AG08396 (cell line): ENCODE data around the gene FAM168A.
A peak's percentile ranks its signal among the peaks of the same experiment; 100 is the strongest.

Experiments used
- DNase-seq: peaks from one replicate; pipeline ENCODE4 v3.0.0; 2012; ENCODE audit warnings: low spot score, mixed read lengths

FAM168A gene

DNA sequence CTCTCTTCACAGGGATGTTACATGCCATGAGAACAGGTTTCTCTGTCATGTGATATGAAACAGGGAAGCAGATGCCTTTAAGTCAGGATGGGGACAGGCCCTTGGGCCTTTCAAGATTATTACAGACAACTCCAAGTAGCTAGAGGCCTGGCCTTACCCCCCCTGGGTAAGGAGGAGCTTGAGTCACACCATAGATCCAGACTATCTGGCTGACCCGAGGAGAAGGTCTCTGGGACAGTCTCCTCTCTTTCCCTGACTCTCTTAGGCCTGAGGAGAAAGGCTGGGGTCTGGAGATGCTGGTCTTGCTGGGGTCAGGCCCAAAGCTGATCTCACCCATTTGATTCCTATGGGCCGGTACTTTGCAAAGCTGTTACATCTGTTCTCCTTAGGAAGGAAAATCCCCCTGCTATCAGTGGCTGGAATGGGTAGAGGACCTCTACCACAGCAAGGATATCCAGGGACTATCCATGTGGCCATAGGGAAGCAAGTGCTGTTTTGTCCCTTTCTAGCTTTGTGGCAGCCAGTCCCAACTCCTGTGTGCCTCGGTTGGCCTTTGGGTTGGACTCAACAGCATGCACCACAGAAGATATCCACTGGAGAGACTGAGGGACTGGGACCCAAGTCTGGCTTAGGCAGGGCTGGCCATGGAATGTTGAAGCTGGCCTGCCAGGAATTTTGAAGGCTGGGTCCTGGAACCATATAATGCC lies 196.5 kb downstream of the FAM168A start:
- DNase-seq = no peak

DNA sequence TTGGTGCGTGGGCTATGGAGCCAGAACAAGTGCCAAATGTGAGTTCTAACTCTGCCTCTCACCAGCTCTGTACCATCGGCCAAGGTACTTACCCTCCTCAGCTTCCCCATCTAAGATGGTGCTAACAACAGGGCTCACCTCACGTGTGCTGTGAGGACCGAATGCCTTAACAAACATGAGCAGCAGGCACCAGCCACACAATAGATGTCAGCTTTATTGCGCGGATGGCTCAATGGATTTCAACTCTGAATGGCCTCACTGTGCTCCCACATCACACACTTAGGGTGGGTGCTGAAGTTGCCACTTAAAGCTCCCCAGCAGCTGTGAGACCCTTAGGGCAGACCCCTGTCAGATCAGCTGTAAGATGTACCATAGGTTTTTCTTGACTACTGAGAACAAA lies 197.6 kb downstream of the FAM168A start:
- no peak for DNase-seq

DNA sequence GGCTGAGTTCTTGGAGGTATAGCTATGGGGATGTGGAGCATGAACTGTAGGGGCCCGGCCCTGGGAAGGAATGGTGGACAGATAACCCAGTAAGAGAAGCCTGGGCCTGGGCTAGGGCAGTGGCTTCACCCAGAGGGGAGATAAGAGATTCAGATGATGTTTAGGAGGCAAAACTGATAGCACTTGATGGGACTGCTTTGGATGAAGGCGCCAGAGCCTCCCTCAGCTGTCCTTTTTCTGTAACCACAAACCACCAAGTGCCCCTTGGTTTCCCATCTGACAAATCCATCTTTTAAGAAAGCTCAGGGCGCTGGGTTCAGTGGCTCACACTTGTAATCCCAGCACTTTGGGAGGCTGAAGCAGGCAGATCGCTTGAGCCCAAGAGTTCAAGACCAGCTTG lies 198.3 kb downstream of the FAM168A start:
- no peak for DNase-seq

DNA sequence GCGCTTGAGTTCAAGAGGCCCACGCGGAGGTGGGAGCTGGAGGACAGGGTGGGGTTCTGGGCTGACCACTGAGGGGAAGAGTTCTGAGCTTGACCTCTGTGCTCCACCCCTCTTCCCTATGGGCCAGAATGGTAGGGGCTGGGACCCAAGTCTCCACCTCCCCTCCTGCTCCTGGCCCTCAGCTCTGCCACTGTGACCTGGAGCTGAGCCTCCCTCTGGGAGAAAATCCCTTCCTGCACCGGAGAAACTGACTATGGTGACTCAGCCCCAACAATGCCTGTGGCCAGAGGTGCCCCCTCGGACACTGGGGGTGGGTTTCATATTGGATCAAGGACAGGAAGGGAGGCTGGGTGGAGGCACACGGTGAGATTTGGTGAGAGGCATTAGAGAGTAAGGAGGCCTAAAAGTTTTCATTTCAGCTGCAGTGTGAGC lies 198.7 kb downstream of the FAM168A start:
- DNase-seq = no peak

DNA sequence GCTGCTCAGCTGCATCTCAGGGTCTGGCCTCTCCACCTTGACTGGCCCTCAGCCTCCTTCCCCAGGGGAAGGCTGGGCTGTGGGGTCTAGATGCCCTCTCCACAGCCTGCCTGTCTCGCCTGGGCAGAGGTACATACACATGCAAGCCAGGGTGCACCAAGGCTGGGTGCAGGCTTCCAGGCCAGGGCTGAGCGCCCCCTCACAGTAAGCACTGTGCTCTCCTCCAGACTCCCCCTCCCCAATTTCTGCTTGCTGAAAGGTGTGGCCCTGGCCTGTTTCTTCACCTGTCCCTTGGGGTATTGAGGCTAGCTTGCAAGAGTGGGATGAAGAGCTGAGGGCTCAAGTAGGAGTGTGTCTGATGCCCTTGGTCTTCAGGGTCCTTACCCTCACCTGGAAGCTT lies 199.2 kb downstream of the FAM168A start:
- DNase-seq = no peak

DNA sequence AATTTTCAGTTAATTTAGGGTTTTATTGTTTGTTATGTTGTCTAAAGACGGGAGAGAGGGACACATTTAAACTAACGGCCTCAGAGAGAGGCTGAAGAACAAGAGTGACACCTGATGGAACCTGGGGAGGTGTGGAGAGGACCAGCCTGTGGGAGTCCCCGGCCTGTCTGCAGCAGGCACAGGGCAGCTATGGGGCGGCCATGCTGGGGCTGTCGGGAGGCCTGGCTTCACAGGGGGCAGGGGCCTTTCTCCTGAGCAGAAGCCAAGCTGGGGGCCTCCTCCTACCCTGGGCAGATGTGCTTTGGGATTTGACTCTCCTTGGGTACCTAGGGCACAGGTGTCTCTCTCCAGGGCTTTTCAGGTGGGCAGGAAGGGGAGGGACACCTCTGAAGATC lies 199.8 kb downstream of the FAM168A start:
- no peak for DNase-seq

DNA sequence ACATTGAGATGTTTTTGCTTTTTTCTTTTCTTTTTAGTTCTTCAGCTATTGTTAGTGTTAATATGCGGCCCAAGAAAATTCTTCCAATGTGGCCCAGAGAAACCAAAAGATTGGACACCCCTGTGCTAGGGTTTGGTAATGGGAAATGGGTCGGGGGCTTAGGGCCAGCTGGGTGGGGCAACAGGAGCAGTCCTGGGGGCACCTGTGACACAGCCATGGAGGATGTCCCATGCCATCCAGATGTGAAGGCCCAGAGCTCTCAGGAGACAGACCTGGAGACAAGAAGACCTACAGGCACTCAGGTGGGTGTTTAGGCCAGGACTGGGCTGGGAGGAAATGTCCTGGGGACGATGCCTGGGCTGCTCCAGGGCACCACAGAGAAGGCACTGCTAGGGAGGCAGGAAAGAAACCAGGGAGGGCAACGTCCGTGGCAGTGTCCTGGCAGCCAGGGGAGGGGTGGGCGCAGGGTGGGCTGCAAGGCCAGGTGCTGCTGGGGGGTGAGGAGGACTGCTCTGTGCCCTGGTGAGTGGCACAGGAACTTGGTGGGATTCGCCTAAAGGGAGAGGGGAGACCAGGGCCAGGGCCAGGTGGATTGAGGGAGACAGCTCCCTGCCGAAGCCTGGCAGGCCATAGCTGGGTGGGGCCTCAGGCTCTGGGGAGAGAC lies 200.3 kb downstream of the FAM168A start:
- DNase-seq = no peak

DNA sequence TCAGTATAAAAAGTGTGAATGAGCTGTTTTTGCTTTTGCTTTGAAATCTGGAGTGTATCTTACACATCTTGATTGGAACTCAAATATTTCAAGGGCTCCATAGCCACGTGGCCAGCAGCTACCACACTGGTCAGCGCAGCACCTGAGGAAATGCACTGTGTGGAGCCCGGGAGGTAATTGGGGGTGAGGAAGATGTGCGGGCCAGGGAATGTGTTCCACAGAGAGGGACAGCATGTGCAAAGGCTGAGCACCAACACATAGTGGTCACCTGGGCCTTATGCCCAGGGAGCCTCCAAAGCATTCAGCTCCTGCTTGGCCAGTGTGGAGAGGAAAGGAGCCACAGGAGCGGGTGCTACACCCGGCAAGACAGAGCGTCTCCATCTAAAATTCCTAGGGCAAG lies 200.9 kb downstream of the FAM168A start:
- no peak for DNase-seq

DNA sequence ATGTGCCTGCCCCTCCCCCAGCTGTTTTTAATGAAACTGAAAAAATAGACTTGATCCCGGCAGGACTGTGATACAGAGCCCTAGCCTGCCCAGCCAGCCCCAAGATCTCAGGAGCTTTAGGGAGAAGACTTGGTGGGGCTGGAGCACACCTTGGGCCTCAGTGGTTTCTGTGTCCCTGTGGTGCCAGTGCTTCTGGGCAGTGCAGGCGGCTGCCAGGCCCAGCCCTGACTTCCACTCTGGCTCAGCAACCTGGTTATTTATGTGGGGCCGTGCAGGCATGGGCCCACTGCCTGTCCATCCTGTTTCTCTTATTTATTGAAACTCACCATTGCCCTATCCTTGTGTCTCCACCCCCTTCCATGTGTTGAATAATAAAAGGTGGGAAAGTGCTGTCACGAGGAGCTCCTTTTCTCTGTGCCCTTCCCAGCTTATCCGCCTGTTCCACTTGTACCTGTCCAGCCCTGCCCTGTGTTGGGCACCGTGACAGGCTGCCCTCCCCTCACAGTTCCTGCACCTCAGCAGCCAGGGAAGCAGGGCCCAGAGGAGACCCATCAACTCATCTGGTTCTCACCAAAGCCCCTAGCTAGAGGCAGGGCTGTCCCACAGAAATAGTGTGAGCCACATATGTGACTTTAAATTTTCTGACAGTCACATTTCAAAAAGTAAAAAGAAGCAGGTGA lies 201.5 kb downstream of the FAM168A start:
- no peak for DNase-seq

DNA sequence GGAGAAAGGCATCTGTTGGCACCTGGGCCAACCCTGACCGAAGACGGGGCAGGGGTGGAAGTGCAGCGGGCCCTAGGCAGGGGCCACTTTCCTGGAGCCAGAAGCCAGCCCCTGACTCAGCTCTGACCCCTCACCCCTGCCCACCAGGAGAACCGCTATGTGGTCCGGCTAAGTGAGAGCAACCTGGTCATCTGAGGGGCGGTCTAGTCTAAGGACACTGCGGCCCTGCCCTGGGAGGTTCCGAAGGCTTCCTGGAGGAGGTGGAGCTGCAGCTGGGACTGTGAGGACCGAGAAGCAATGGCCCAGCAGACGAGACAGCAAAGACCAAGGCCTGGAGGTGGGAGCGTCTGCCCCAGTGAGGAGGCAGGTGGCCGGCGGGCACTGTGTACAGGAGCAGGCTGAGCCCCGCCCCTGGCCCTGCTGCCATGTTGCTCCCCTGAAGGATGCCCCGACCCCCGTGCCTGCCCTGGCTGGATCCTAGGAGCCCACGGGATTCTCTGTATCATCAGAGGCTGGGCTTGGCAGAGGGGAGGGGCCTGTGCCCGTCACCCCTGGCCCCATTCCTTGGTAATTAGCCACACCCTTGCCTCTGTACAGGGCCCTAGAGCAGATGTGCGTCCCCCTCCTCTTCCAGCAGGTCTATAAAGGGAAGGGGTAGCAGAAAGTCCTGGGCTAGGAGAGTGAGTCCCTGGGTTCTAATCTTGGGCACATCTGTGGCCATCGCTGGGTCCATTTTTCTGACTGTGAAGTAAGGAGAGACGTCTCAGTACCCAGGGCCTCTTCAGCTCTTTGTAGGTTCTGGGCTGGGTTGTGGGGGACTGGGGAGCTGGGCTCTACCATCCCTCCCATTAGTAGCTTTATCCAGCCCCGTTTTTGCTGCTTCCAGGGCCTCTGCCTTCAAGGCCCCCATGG lies 202.4 kb downstream of the FAM168A start:
- no peak for DNase-seq

DNA sequence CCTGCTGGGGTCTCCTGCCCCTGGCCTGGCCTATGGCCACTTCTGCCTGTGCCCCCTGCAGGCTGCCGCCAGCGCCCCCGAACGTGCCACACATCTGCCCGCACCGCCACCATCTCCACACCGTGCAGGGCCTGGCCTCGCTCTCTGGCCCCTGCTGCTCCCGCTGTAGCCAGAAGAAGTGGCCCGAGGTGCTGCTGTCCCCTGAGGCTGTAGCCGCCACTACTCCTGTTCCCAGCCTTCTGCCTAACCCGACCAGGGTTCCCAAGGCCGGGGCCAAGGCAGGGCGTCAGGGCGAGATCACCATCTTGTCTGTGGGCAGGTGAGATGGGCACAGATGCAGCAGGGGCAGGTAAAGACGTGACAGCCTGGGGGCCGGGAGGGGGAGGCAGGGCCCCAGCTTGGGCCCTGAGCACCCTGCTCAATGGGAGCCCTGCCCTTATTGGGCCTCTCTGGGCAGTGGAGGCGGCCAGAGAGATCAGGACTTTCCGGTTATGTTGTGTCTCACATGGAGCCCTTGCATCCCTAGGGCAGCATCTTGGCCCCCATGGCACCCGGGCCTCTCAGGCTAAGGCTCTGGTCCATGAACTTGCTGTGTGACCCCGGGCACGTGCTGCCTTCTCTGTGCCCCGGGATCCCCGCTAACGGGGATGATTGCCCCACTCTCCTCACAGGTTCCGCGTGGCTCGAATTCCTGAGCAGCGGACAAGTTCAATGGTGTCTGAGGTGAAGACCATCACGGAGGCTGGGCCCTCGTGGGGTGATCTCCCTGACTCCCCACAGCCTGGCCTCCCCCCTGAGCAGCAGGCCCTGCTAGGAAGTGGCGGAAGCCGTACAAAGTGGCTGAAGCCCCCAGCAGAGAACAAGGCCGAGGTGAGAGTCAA lies 203.3 kb downstream of the FAM168A start:
- DNase-seq = no peak

DNA sequence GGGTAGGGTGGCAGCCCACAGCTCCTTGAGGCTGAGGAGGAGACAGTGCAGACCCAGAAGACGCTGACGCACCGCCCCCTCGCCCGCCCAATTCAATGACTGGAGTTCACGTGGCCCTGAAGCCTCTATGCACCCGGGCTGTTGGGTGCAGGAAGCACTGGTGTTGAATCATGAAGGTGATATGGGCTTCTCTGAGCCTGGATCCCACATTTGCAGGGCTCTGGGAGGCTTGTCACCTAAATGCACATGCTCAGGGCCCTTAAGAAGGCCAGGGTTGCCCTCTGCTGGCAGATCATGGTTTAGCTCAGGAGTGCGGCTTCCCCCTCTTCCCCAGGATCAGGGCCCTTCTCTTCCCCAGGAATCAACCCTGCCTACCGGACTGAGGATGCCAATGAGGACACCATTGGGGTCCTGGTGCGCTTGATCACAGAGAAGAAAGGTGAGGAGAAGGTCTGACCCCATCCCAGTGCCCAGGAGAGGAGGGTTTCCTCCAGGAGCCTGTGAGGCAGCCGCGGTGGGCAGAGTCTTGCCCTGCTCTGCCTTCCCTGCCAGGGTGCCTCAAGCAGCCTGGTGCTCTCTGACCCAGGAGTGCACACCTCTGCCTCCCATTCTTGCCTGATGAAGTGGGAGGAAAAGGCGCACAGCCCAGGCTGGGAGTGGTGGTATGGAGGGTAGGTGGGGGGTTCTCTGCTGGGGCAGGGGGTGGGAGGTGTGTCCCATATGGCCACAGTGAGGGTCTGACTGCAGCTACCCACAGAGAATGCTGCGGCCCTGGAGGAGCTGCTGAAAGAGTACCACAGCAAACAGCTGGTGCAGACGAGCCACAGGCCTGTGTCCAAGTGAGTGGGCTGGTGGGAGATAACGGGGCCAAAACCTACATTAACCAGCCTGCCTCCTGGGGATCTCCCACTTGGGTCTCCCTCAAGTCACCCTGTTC lies 204.2 kb downstream of the FAM168A start:
- DNase-seq = peak; percentile 94

DNA sequence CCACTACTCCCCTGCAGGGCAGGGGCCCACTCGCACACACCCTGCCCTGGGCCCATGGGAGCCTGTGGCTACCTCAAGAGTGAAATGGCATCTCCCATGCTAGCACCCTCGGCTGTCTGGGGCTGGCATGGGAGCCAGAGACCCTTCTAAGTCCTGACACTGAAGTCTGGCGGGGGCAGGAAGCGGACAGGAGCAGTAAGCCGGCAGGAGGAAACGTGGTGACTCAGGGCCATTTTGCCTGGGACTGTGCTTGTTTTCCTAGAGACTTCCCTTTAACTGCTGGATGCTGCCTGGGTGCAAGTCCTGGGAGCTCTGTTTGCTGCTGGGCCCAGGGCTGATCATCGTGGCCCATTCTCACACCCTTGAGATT lies 204.9 kb downstream of the FAM168A start:
- DNase-seq = no peak

DNA sequence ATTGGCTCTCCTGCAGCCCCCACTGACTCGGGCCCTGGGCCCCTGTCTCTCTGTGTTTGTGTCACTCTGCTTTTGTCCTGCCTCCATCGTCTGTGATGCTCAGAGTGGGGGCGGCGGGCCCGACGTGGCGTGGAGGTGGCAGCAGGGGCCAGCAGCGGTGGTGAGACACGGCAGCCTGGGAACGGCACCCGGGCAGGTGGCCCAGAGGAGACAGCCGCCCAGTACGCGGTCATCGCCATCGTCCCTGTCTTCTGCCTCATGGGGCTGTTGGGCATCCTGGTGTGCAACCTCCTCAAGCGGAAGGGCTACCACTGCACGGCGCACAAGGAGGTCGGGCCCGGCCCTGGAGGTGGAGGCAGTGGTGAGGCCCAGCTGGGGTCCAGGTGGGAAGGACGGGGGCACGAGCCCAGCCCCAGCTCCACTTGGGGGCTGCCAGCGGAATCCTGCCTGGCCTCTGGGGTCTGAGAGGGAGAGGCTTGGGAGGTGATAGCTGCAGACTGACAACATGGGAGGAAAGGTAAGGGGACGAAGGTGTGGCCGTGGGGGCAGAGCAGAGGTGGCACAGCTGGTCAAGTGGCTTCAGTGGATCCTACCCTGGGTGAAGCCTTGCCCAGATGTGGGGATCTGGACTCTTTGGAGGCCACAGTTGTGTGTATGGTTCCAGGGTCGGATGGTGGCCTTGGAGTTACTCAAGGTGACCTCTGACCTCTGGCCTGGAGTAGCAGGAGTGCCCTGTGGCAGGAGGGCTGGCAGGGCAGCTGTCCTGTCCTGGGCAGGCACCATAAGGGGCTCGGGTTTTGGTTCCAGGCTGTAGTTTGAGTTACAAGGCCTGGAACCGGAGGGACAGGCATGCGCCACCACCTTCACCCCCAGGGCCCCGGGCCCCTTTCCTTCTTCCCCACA lies 205.6 kb downstream of the FAM168A start:
- DNase-seq = no peak

DNA sequence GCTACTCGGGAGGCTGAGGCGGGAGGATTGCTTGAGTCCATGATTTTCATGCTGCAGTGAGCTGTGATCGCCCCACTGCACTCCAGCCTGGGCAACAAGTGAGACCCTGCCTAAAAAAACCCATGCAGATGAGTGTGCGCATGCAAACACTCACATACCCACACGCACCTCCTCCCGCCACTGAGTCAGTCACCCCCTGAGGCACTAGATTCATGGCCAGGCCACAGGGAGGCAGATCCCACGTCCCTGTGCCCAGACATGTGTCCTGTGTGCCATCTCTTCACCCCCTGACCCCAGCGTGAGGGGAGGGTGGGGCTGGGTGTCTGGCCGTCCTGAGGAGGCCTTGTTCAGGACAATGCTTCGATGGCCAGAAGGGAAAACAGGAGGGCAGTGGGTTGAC lies 206.2 kb downstream of the FAM168A start:
- DNase-seq = no peak

DNA sequence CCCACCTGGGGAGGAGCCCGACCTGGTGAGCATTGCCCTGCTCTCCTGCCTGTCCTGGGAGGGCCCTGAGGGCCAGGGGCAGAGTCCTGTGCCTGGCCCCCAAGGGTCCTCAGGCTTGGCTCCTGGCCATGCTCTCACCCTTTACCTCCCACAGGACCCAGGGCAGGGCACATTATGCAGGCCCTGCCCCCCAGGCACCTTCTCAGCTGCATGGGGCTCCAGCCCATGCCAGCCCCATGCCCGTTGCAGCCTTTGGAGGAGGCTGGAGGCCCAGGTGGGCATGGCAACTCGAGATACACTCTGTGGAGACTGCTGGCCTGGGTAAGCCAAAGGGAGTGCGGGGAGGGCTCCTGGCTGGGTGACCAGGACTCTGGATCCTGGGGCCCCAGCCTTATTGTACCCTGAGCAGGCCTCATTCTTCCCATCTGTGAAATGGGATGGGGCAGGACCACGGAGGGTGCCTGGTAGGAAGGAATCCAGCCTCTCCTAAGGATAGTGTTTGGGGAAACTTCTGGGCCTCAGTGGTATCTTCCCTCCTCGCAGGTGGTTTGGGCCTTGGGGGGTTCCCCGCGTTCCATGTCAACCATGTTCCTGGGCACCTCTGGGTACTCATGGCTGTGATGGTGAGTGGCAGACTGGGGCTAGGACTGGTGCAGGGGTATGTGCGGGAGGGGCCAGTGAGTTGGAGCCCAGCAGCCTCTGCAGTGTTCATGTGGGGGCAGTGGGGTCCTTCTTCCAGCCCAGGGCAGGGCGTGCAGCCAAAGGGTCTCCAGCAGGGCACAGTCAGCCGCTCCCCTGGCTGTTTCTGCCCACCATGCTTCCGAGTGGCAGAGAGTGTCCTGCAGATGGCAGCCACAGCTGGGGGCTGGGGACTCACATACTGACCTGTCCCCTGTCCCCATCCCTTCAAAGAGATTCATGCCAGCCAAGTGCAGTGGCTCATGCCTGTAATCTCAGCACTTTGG lies 207.0 kb downstream of the FAM168A start:
- DNase-seq = no peak

DNA sequence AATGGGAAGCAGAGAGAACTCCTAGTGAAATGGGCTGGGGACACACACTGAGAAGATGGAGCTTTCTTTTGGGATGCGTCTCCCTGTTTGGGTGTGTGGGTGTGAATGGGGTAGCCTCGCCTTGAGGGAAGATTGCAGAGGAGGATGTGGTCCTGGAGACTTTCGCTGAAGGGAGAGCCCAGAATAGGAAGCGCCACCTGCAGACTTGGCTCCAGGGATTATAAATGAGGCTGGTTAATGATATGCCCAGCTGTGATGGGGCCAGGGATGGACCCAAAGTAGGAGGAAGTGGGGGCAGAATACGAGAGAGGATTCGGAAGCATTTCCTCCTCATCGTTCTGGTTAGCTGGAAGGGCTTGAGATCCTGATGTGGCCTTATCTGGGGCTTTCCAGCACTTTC lies 208.0 kb downstream of the FAM168A start:
- no peak for DNase-seq

DNA sequence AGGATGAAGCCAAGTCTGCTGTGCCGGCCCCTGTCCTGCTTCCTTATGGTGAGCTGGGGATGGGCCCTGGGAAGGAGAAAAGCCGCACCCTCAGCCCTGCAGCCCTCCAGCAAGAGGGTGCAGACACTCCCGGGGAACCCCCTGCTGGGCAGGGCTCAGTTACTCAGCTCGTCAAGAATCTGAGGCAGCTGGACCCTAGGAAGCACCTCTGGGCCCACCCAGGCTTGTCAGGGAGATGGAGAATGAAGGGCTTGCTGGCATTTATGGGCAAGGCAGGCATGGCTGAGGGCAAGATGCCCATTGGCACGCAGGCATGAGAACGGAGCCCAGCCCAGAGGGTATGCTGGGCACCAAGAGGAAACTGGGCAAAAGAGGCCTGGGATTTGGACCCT lies 208.8 kb downstream of the FAM168A start:
- DNase-seq = no peak
